DMS53 (cell line): ENCODE results near the gene NOS3.
A peak's percentile ranks its signal among the peaks of the same experiment; 100 is the strongest.

Experiments
- DNase-seq: peaks from one replicate; lab custom pipeline; 2025; lab: John Stamatoyannopoulos, UW

Gene NOS3

GRCh38 chr7:150964593-150965111 is 26.2 kb upstream of the NOS3 start:
- no peak for DNase-seq

- no peak for DNase-seq
These were observed 25.5 kb upstream of the NOS3 start for GRCh38 chr7:150965273-150965830.

GRCh38 chr7:150966002-150966401 is 24.8 kb upstream of the NOS3 start:
- peak; percentile 50 for DNase-seq

GRCh38 chr7:150967349-150967748 is 23.5 kb upstream of the NOS3 start:
- DNase-seq, result no peak

GRCh38 chr7:150968056-150968733 is 22.6 kb upstream of the NOS3 start:
- no peak for DNase-seq

GRCh38 chr7:150968734-150969372 is 22.0 kb upstream of the NOS3 start:
- DNase-seq, result no peak

GRCh38 chr7:150969475-150969874 is 21.3 kb upstream of the NOS3 start:
- DNase-seq, result no peak

- DNase-seq, result no peak
These were observed 20.4 kb upstream of the NOS3 start for GRCh38 chr7:150970424-150970823.

- DNase-seq, result peak; percentile 57
These were observed 19.4 kb upstream of the NOS3 start for GRCh38 chr7:150971242-150972022.

GRCh38 chr7:150972023-150972468 is 18.8 kb upstream of the NOS3 start:
- no peak for DNase-seq

- DNase-seq, result no peak
These were observed 18.1 kb upstream of the NOS3 start for GRCh38 chr7:150972741-150973140.

GRCh38 chr7:150973571-150974451 is 17.0 kb upstream of the NOS3 start:
- peak; percentile 97 for DNase-seq

GRCh38 chr7:150974468-150975391 is 16.1 kb upstream of the NOS3 start:
- DNase-seq, result peak; percentile 94

- DNase-seq, result peak; percentile 78
These were observed 15.1 kb upstream of the NOS3 start for GRCh38 chr7:150975536-150976319.

- peak; percentile 90 for DNase-seq
These were observed 14.1 kb upstream of the NOS3 start for GRCh38 chr7:150976529-150977381.

GRCh38 chr7:150977382-150978125 is 13.3 kb upstream of the NOS3 start:
- peak; percentile 76 for DNase-seq

- DNase-seq, result peak; percentile 94
These were observed 12.6 kb upstream of the NOS3 start, which contains the start of gene KCNH2 for GRCh38 chr7:150978126-150978789. KCNH2 (minus strand) TSS chr7:150978321; CDS start chr7:150977913, 408 bp downstream.
